Fibroblast of skin of left quadriceps (primary cell): ENCODE results near the gene TTLL8.

Source experiments
- DNase-seq, 2 experiments: peaks; one replicate each; pipeline ENCODE4 v3.0.0-alpha.2; 2013; ENCODE audit warnings: low read depth in 2 of 2

The TTLL8 gene

DNA sequence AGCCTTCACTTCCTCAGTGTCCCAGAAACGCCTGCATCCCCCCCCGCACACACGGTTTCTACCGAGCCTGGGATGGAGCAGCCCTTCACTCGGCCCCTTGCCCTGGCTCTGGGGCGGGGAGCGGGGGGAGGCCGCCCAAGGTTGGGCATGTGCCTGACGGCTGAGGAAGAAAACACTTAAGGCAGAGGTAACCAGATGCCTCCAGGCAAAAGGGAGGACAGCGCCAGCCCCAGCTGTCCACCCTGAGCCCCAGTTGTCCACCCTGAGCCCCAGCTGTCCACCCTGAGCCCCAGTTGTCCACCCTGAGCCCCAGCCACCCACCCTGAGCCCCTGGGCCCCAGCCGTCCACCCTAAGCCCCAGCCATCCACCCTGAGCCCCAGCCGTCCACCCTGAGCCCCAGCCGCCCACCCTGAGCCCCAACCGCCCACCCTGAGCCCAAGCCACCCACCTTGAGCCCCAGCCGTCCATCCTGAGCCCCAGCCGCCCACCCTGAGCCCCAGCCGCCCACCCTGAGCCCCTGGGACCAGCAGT is 3.8 kb upstream of the TTLL8 start:
- no peak for DNase-seq

- no peak for DNase-seq
These were observed 3.2 kb upstream of the TTLL8 start for GRCh38 chr22:50061141-50061823.

- no peak for DNase-seq
These were observed 2.5 kb upstream of the TTLL8 start for GRCh38 chr22:50060441-50061140.

DNA sequence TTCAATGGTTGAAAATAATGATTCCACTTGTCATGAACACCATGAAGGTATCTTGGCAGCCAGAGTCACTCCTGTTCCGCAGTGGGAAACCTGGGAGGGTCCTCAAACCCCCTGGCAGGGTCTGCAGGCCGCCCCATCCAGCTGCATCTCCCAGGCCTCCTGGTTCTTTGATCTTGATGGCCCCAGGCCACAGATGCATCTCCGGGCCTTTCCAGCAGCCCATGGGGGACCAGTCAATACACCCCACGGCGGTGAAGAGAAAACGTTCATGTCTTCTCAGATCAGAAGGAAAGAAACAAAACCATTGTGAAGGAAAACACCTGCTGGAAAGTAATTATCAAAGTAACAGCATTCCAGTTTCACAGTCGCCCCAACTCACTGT is 1.8 kb upstream of the TTLL8 start:
- DNase-seq: no peak

DNA sequence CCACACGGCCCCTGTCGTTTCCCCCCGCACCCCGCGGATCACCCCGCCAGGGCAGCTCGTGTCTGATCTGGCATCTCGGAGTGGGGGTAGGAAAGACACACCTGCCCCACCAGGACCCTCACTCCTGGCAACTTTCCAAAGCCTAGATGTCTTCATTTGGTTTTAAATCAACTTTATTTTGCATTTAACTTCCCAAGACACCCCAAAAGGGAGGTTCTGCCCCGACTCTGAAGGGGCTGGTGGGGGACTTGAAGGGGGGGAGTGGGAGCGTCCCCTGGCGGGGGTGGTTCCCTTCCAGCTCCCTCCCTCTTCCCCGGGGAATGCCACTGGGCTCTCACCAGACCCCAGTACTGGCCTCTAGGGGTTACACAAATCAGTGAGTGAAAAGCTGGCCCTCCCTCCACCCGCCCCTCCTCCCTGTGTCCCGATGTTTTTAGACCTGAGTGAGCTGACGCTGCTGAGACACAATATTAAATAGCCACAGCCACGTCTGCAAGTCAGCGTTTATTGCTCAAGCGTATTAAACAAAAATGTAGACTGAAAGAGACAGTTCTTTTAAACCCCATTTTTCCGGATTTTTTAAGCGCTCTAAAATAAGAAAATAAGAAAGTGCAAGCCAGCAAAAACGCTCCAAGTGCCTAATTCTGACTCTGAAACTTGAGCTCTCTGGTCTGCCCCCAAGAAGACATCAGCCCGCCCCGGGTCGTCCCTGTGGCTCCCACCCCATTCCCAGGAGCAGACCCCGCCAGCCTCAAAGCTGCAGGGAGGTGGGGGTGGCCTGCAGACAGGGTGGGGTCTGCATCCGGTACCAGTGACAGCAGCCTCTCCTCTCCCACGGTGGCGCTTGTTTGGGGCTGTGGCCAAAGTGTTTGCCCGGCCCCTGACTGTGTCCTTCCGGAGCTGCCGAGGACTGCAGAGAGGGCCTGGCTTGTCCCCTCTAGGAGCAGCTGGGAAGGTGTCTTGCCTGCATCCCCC is 1.1 kb upstream of the TTLL8 start:
- peak; percentile 4 to 6 for DNase-seq

DNA sequence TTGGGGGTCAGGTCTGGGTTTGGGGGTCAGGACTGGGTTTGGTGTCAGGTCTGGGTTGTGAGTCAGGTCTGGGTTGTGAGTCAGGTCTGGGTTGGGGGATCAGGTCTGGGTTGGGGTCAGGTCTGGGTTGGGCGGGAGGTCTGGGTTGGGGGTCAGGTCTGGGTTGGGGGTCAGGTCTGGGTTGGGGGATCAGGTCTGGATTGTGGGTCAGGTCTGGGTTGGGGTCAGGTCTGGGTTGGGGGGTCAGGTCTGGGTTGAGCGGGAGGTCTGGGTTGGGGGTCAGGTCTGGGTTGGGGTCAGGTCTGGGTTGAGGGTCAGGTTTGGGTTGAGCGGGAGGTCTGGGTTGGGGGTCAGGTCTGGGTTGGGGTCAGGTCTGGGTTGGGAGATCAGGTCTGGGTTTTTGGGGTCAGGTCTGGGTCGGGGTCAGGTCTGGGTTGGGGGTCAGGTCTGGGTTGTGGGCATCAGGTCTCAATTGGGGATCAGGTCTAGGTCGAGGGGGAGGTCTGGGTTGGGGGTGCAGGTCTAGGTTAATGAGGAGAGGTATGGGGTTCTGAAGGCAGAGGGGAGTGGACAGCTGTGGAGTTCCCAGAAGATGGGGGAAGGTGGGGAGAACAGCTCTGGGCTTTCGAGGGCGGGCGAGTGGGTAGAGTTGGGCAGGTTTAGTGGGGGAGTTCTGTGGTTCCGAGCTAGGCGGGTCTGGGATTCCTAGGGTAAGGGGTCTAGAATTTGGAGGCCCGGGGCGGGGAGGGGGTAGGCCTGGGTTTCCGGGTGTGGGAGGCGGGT is 629 bp downstream of the TTLL8 start:
- DNase-seq: no peak

- no peak for DNase-seq
These were observed 1.7 kb downstream of the TTLL8 start for GRCh38 chr22:50056214-50056972.

GRCh38 chr22:50053861-50054260 is 4.2 kb downstream of the TTLL8 start:
- no peak for DNase-seq

GRCh38 chr22:50051930-50052329 is 6.2 kb downstream of the TTLL8 start:
- no peak for DNase-seq

GRCh38 chr22:50049299-50050195 is 8.6 kb downstream of the TTLL8 start:
- no peak for DNase-seq

GRCh38 chr22:50048836-50049235 is 9.3 kb downstream of the TTLL8 start:
- DNase-seq: no peak

DNA sequence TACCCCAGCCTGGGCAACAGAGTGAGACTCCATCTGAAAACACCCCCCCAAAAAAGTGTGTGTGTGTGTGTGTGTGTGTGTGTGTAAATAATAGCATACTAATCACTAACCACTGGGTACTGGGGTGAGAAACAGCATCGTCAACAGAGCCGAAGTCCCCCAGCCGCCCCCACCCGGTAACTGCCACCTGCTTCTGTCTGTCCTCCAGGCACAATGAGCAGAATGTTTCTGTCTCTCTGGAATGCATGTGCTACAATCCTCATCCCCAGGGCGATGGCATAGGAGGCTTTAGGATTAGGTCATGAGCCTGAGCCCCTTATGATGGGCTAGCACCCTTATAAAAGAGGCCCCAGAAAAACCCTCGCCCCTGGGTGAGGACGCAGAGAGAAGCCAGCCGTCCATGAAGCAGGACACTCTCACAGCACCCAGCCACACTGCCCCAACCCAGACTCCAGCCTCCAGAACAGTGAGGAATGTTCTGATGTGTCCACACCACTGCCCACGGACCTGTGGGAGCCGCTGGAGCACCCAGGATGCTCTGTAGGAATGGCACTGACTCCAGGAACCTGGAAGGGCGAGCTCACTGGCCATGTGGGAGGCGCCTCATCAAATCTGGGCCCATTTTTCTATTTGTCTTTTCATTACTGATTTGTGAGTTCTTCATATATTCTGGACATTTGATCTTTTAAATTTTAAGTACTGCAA is 9.9 kb downstream of the TTLL8 start:
- no peak for DNase-seq

DNA sequence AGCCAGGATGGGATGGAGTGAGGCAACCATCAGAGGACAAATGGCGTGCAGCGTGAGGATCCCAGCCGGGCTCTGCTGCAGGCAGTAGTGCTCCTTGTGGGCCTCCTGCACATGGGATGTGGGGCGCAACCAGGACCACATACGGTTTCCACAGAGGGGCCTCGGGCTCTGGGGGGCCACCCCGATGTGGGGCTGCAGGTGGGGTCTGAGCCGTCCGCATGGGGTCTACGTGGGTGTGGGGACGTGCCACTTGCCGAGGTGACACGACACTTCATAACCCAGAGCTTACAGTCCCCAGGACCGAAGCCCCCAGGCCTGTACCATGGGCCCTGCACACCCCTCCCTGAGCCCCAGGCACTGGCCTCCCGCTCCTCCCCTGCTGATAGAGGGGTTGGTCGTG is 10.8 kb downstream of the TTLL8 start:
- no peak for DNase-seq

- no peak for DNase-seq
These were observed 11.4 kb downstream of the TTLL8 start for GRCh38 chr22:50046481-50047245.

DNA sequence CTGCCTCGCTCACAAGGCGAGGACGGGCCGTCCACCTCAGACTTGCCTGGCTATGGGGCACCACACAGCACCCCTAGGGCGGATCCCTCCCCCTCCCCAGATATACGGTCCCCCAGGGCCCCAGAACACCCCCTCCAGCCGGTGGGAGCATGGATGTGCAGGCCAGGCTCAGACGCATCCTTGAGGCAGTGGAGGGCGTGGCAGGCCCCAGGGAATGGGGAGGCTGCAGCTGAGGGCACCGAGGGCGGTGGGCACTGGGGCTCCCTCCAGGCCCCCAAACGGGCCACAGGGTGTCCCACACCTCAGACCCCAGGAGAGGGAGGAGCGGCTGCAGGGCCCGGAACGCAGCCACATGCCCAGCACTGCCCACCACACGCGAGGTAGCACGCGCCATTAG is 12.1 kb downstream of the TTLL8 start:
- DNase-seq: no peak

DNA sequence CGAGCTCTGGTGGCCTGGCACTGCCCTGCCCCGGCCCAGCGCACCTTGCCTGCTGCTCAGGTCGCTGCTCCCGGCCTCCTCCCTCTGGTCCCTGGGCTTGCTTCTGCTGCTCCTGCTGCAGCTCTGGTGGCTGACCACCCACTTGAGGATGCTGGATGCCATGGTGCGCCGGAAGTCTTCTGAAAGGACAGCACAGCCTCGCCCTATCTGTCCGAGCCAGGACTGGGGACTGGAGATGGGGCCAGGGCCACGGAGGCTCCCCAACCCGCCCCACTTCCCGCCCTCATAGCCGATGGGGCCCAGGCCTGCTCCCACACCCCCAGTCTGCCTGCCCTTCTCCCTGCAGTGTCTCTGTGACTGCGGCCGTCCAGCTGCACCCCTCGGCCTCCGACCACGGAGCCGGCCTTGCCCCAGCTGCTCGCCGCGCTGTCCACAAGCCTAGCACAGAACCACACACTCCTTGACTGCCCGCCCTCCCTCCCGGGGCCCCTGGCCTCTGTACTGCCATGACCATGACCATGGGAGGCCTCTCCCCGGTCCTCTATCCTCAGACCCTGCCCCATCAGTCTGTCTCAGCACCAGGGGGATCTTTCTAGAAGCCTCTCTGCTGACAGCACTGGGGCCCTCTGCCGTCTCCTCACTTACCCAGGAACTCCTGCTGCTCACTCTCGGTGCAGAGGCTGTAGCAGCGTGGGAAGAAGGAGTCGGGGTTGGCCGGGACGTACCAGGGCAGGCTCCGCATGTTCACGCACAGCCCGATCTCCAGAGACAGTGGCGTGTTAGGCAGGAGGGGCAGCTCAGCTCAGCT is 12.7 kb downstream of the TTLL8 start:
- DNase-seq: no peak

DNA sequence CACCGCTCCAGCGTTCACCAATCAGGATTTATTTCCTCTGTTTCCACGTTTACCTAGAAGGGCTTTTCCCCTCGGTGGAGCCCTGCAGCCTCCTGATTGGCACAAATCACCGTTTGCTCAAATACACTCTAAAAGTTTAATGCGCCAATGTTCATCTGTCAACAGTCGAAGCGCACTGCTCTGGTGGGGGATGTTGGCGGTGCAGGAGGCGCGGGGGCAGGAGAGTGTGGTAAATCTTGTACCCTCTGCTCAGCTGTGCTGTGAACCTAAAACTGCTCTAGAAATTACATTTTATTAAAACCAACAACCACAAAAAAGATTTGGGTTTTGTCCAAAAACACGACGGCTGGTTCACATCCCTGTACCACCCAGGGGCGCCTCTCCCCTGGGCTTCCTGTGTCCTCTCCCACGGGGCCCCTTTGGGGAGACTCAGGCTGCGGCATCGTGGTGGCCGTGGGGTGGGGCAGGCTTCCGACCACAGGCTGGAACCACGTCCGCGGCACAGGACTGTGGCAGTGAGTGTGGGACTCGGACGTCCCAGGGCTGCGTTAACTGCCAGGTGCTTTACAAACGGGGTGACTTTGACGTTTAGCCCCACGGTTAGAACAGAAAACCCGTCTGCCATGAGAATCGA is 13.5 kb downstream of the TTLL8 start:
- DNase-seq: no peak
